ENCODE measurements around the gene TAS2R16.

TAS2R16 gene, protein sequence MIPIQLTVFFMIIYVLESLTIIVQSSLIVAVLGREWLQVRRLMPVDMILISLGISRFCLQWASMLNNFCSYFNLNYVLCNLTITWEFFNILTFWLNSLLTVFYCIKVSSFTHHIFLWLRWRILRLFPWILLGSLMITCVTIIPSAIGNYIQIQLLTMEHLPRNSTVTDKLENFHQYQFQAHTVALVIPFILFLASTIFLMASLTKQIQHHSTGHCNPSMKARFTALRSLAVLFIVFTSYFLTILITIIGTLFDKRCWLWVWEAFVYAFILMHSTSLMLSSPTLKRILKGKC

GRCh38 chr7:122995600-122995999 lies at the start of gene TAS2R16:
Gene TAS2R16, minus strand, starts transcription at chr7:122995700. Its CDS starts 66 bp downstream, at chr7:122995634.
- no peak for DNase-seq (ENCODE audit: low read depth)

DNA sequence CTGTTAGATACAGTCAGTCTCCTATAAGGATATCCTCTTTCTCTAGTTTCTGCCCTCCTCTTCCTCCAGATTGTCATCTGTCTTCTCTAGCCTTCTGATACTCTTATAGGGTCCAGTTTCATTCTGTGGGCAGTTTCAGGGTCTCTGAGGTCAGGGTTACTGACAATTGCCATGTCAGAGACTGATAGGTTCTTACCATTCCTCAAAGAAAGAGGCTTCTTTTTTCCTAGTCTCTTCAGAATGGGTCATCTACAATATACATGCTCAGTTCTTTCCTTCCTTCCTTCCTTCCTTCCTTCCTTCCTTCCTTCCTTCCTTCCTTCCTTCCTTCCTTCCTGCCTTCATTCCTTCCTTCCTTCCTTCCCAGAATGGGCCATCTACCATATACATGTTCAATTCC lies 48.1 kb upstream of the TAS2R16 start:
- no peak for DNase-seq (ENCODE audit: low read depth)

DNA sequence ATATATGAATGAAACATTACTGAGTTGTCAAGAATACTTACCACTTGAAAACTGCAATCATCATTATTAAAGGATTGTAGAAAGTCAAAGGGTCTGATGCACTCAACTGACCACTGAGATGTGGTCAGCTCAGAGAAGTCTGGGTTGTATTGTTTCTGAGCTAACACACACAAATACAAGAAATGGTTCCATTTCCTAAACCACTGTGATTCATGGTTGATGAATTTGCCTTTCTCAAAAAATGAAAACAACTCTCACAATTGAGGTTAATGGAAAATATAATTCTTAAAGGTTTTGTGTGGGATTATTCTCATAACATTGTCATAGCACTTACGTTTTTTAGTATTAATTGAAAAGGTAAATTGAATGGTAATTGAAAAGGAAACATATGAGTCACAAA lies 45.6 kb upstream of the TAS2R16 start:
- no peak for DNase-seq (ENCODE audit: low read depth)

- DNase-seq (ENCODE audit: low read depth): no peak
Measured at GRCh38 chr7:123039269-123039668, 43.8 kb upstream of the TAS2R16 start.

- DNase-seq (ENCODE audit: low read depth): no peak
Measured at GRCh38 chr7:123034106-123034505, 38.6 kb upstream of the TAS2R16 start.

DNA sequence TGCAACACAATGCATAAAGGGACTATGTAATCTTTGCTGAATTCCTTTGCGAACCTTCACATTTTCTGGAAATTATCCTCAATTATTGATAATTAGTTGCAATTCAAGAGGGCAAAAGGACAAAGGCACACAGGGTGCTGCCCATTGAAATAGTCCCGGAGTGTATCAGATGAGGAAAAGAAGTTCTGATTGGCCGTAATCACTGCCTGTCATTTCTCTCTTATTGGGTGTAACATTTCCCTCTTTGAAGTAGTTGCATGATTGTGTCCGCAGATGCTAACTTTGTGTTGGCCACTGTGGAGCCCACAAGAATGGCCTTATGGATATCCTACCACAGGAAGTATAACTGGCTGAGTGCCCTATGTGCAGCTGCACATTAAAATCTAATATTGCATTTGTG lies 35.1 kb upstream of the TAS2R16 start:
- no peak for DNase-seq (ENCODE audit: low read depth)

DNA sequence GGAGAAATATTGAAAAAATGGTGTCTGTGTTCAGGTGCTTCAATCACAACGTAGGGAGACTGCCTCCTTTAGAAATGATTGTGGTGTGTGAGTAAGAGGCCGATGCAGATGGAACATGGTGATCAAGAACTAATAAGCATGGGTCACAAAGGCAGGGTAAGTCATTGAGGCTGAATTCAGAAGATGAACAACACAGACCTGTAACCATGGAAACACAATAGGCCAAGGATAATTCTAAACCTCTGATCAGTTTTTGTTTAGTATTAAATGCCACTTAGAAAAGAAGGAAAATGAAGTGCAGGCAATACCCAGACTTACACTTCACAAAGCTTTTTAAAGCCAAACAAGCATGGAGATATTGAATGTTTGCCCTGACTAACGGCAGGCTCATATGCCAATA lies 32.8 kb upstream of the TAS2R16 start:
- no peak for DNase-seq (ENCODE audit: low read depth)

GRCh38 chr7:123026251-123026650 lies 30.8 kb upstream of the TAS2R16 start:
- DNase-seq (ENCODE audit: low read depth): no peak

GRCh38 chr7:123024989-123025758 lies 29.7 kb upstream of the TAS2R16 start:
- DNase-seq (ENCODE audit: low read depth): no peak

DNA sequence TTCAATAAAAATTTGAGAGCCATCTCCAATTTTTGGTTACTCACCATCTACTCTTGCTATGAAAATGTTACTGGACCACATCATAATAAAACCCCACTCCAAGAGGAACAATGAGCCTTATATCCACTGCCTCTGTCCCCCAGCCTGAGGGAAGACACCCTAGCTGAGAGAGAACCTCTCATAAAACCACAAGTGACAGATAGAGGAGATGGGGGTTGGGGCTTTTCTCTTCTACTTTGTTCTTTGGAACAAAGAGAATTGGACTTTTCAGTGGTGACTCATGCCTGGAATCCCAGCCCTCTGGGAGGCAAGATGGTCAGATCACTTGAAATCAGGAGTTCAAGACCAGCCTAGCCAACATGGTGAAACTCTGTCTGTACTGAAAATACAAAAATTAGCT lies 27.6 kb upstream of the TAS2R16 start:
- no peak for DNase-seq (ENCODE audit: low read depth)

DNA sequence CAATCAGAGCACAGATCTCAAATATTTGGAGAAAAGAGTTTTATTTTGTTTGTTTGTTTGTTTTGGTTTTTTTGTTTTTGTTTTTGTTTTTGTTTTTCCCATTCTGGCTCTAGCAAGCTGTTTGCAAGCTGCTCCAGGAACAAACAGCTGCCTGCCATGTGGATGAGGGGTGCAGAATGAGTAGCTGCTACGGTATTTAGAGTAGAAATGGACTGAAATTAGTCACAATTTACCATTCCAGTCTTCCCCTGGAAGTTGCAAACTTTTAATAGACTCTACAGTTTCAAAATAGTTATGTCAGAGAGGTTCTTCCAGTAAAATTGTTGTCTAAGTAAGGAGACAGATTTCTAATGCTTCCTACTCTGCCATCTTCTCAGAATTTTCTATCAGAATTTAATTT lies 27.1 kb upstream of the TAS2R16 start:
- DNase-seq (ENCODE audit: low read depth): no peak

DNA sequence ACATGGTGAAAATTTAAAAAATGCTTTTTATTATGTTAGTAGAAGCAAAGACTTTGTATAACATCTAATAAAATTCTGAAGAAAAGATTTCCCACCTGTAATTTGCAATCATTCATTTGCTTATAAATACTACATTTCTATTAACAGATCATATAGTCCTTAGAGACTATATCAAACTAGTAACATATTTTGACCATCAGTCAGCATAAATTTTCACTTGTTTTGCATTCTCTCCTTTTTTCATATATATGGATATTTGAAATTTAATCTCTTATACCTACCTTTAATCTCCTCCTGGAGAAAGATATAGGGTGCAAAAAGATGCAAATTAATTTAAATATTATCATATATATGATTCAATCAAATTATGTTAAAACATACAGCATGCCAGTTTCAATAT lies 16.9 kb upstream of the TAS2R16 start:
- no peak for DNase-seq (ENCODE audit: low read depth)

- no peak for DNase-seq (ENCODE audit: low read depth)
Measured at GRCh38 chr7:123011766-123012369, 16.4 kb upstream of the TAS2R16 start.

- no peak for DNase-seq (ENCODE audit: low read depth)
Measured at GRCh38 chr7:123004931-123005330, 9.4 kb upstream of the TAS2R16 start.

- DNase-seq (ENCODE audit: low read depth): no peak
Measured at GRCh38 chr7:123003539-123004126, 8.1 kb upstream of the TAS2R16 start.

DNA sequence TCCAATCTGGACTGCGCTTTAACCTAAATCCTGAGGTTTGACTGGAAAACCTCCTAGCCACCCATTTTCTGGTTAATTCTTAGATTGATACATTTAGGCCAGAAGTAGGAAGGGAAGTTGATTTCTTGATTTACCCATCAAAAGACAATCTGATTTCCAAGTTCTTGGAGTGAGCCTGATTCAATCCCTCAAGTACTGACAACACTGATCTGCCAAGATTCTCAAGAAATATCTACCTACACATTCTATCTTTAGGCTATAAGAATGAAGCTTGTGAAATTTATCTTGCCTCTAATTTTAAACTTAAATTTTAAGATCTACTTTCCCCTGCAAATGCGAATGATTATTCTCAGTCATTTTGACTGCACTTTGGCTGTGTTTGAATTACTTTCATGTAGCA lies 5.9 kb downstream of the TAS2R16 start:
- DNase-seq (ENCODE audit: low read depth): no peak

- DNase-seq (ENCODE audit: low read depth): no peak
Measured at GRCh38 chr7:122989041-122989440, 6.5 kb downstream of the TAS2R16 start.

DNA sequence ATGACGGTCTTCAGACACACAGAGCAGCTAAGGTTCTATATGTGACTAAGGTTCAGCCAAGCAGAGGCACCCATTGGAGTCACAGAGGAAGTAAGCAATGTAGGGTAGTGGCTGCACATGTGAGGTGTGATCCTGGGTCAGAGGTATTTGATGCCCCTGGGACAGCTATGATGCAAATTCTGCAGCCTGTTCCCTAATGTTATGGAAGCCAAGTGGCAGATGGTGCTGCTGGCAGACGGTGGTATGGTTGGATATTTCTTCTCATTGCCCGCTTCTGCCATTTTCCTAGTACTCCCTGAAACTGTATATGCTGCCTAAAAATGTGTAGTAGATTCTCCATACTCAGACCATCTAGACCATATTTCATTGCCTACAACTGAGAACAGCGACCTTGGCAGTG lies 7.2 kb downstream of the TAS2R16 start:
- no peak for DNase-seq (ENCODE audit: low read depth)

DNA sequence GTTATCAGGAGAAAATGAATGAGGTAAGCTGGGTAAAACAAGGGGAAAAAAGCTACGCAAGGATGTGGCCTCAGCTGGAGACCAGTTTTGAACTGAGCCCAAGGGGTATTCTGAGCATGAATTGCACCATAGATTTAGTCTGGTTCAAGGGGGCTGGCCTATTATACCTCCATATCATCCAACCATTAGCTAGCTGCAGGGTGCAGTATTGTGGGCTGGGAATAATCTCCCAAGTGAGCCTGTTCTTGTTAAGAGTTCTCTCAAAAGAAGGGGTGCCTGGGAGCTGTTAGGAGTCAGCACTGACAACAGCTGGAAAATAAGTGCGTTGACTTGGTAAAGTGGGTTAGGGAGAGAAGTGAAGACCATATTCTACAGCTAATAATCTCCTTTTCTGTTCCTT lies 8.0 kb downstream of the TAS2R16 start:
- no peak for DNase-seq (ENCODE audit: low read depth)

DNA sequence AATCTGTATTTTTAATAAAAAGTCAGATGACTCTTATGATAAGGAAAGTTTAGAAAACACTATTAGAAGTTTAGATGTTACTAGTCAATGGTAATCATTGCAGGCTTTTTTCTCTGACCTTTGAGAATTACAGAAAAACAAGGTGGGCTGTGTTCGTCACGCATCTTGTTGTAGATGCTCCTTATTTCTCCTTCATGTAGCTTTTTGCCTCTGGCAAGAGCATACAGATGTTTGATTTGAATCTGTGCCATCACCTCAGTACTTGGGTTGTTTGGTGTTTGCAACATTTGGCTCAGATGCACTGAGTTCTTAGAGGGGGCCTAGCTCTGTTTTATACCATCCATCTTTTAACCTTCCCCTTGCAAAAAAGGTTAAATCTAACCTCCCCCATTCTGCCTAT lies 11.5 kb downstream of the TAS2R16 start:
- no peak for DNase-seq (ENCODE audit: low read depth)

- DNase-seq (ENCODE audit: low read depth): no peak
Measured at GRCh38 chr7:122983261-122983660, 12.2 kb downstream of the TAS2R16 start.

DNA sequence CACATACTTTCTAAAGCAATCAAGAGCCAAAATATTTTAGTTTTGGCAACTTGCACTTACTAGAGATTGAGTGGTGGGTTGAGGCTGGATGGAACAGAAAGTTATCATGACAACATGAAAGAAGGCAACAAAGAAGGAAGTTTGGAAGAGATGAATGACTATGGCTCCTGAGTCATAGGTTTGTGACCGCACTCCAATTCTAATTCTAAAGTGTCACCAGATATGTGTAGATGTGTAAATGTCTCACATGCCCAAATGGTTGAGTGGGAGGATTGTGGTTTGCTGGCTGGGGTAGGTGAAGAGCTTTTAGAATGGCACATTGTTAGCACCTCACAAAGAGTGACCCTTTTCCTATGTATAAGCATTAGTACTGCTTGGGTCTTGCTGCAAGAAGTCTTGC lies 20.2 kb downstream of the TAS2R16 start:
- no peak for DNase-seq (ENCODE audit: low read depth)

DNA sequence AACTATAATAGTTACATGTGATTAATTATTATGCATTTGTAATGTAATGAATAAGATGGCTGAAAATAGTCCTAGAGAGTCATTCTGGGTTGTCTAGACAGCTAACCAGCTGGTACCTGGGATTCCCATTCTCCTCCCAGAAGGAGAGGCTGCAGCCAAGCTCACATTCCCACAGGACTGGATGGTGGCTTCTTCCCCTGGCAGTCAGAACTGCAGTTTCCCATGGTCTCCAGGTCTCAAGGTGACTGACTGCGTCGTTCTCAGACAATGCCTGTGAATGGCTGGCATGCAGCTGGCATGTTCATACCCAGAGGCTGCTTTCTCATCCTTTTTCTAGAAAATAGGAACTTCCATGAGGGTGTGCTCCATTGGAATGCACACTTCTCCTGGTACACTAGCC lies 21.3 kb downstream of the TAS2R16 start:
- DNase-seq (ENCODE audit: low read depth): no peak
